Right renal cortex interstitium (tissue), 3 donors: ENCODE results near the gene THRA. TPM values are rescaled to one million over a fixed set of nuclear protein-coding genes. Genes with fewer than 3 reads are reported as not detected.
A peak's percentile ranks its signal among the peaks of the same experiment; 100 is the strongest.

ENCODE experiments used
- DNase-seq, 3 donors: peaks; one replicate each; pipeline ENCODE4 v3.0.0-alpha.2; 2013; ENCODE audit warnings: low read depth in 3 of 3, low spot score in 2 of 3
- polyA plus RNA-seq, 3 donors: library from polyadenylated mRNA; unstranded; fragments of 120-200 nt; gene quantifications; one replicate each; pipeline ENCODE4 v1.2.1, GENCODE V29; 2013; ENCODE audit not compliant: insufficient read length in 3 of 3

The THRA gene
- polyA plus RNA-seq, 3 donors: 50.5 to 54.3 (median 50.7) TPM

- no peak for DNase-seq
These were observed 36.6 kb upstream of the THRA start for GRCh38 chr17:40025991-40026815.

GRCh38 chr17:40026816-40027613 lies 35.8 kb upstream of the THRA start:
- DNase-seq: peak; percentile 43 to 65 (median 51)

GRCh38 chr17:40027614-40028012 lies 35.2 kb upstream of the THRA start:
- DNase-seq: no peak

- DNase-seq: no peak
These were observed 34.2 kb upstream of the THRA start for GRCh38 chr17:40028595-40028994.

- no peak for DNase-seq
These were observed 31.1 kb upstream of the THRA start for GRCh38 chr17:40031706-40032105.

- no peak for DNase-seq
These were observed 30.1 kb upstream of the THRA start for GRCh38 chr17:40032322-40033320.

- DNase-seq: no peak
These were observed 29.4 kb upstream of the THRA start for GRCh38 chr17:40033339-40033738.

- no peak for DNase-seq
These were observed 28.2 kb upstream of the THRA start for GRCh38 chr17:40034426-40035161.

GRCh38 chr17:40035162-40035559 lies 27.6 kb upstream of the THRA start:
- DNase-seq: no peak

- DNase-seq: peak in 2 of 3 donors; percentile 52 to 61
These were observed 23.8 kb upstream of the THRA start for GRCh38 chr17:40038882-40039513.

- no peak for DNase-seq
These were observed 21.6 kb upstream of the THRA start for GRCh38 chr17:40041196-40041595.

- no peak for DNase-seq
These were observed 6.3 kb upstream of the THRA start for GRCh38 chr17:40056379-40057015.

- no peak for DNase-seq
These were observed 4.5 kb upstream of the THRA start for GRCh38 chr17:40058186-40058784.

- DNase-seq: no peak
These were observed 3.9 kb upstream of the THRA start for GRCh38 chr17:40058865-40059264.

- no peak for DNase-seq
These were observed 2.9 kb upstream of the THRA start for GRCh38 chr17:40059729-40060475.

- no peak for DNase-seq
These were observed 1.7 kb upstream of the THRA start for GRCh38 chr17:40060887-40061608.

GRCh38 chr17:40061609-40062038 lies 1.1 kb upstream of the THRA start:
- DNase-seq: no peak
